Fibroblast of skin of back (primary cell): ENCODE data around the gene SOWAHC. TPM values are rescaled to one million over a fixed set of nuclear protein-coding genes. Genes with fewer than 3 reads are reported as not detected.
"Not testable (repeated sequence)": the region's sequence is repeated elsewhere in the genome, so short reads cannot be mapped to it uniquely, and the experiment has no call there.

Source experiments
- DNase-seq: peaks from one replicate; pipeline ENCODE4 v3.0.0-alpha.2; 2013
- polyA plus RNA-seq, 2 experiments: library from polyadenylated mRNA; unstranded; fragments of 120-200 nt; gene quantifications; one replicate each; pipeline ENCODE4 v1.2.1, GENCODE V29; 2013; ENCODE audit not compliant: insufficient read length in 2 of 2

SOWAHC gene
- polyA plus RNA-seq (2013, experiment 1 of 2; ENCODE audit: insufficient read length), result 7.2 TPM
- polyA plus RNA-seq (2013, experiment 2 of 2; ENCODE audit: insufficient read length), result 6.9 TPM

- DNase-seq, result peak; percentile 99
Measured at GRCh38 chr2:109613922-109614714, at the start of gene SOWAHC, which contains the start of gene SEPTIN10. TSS of gene SOWAHC (plus strand) at chr2:109614364. CDS start at chr2:109614490, 126 bp downstream. TSS of gene SEPTIN10 (minus strand) at chr2:109613966. CDS start at chr2:109613827, 139 bp downstream.

GRCh38 chr2:109575373-109575772 is 38.8 kb upstream of the SOWAHC start:
- DNase-seq, result no peak

- not testable (repeated sequence) for DNase-seq
Measured at GRCh38 chr2:109577630-109578029, 36.5 kb upstream of the SOWAHC start.

- DNase-seq, result peak; percentile 31
Measured at GRCh38 chr2:109582928-109583895, 31.0 kb upstream of the SOWAHC start.

GRCh38 chr2:109586687-109587086 is 27.5 kb upstream of the SOWAHC start:
- DNase-seq, result no peak

- peak; percentile 40 for DNase-seq
Measured at GRCh38 chr2:109591206-109591605, 23.0 kb upstream of the SOWAHC start.

- DNase-seq, result no peak
Measured at GRCh38 chr2:109592905-109593304, 21.3 kb upstream of the SOWAHC start.

GRCh38 chr2:109594246-109594885 is 19.8 kb upstream of the SOWAHC start:
- no peak for DNase-seq

- DNase-seq, result no peak
Measured at GRCh38 chr2:109595644-109596043, 18.5 kb upstream of the SOWAHC start.

GRCh38 chr2:109597283-109597682 is 16.9 kb upstream of the SOWAHC start:
- no peak for DNase-seq

GRCh38 chr2:109601783-109602182 is 12.4 kb upstream of the SOWAHC start:
- no peak for DNase-seq

GRCh38 chr2:109602617-109603188 is 11.5 kb upstream of the SOWAHC start:
- no peak for DNase-seq

GRCh38 chr2:109604597-109604996 is 9.6 kb upstream of the SOWAHC start:
- peak; percentile 53 for DNase-seq

GRCh38 chr2:109607766-109608165 is 6.4 kb upstream of the SOWAHC start:
- DNase-seq, result peak; percentile 36

- peak; percentile 87 for DNase-seq
Measured at GRCh38 chr2:109609352-109610024, 4.7 kb upstream of the SOWAHC start.

- DNase-seq, result peak; percentile 84
Measured at GRCh38 chr2:109611467-109612095, 2.6 kb upstream of the SOWAHC start.

GRCh38 chr2:109613081-109613921 is 863 bp upstream of the SOWAHC start:
- peak; percentile 66 for DNase-seq

- no peak for DNase-seq
Measured at GRCh38 chr2:109614715-109615636, 812 bp downstream of the SOWAHC start.

- DNase-seq, result no peak
Measured at GRCh38 chr2:109615637-109616144, 1.5 kb downstream of the SOWAHC start.
